ENCODE measurements around the gene MSL1. TPM values are rescaled to one million over a fixed set of nuclear protein-coding genes. Genes with fewer than 3 reads are reported as not detected.

MSL1 gene
- total and polyA plus RNA-seq, 2 of the 13 experiments (the other 11 are each of a cell fraction or from before 2014, with no cell fraction given) = 63.8 to 88.5 TPM

GRCh38 chr17:40100669-40101366, 21.0 kb upstream of the MSL1 start (continued):
- TF ChIP-seq PRDM4 (CRISPR knock-in tag; IDR thresholded peaks at IDR 0.05; ENCODE audit: borderline replicate concordance) (no peak), NFIC (IDR thresholded peaks at IDR 0.05; ENCODE audit: low read length) (peak; percentile 87), KLF13 (CRISPR knock-in tag; IDR thresholded peaks at IDR 0.05) (peak; percentile 82; the same call in 1 of the 2 replicates), CSRNP2 (CRISPR knock-in tag; conservative IDR thresholded peaks at IDR 0.05; ENCODE audit: low read depth) (0 out of 2 replicates have a peak, but pooled peaks have one; percentile 33), ZBTB43 (CRISPR knock-in tag; conservative IDR thresholded peaks at IDR 0.05) (peak; percentile 98), ZNF274 (CRISPR knock-in tag; IDR thresholded peaks at IDR 0.05) (peak; percentile 99), ZNF816 (CRISPR knock-in tag; IDR thresholded peaks at IDR 0.05; ENCODE audit: borderline replicate concordance) (no peak), MYPOP (CRISPR knock-in tag; IDR thresholded peaks at IDR 0.05) (peak; percentile 95), ARNT2 (CRISPR knock-in tag; IDR thresholded peaks at IDR 0.05; ENCODE audit: low read depth) (peak; percentile 99), ZNF296 (CRISPR knock-in tag; conservative IDR thresholded peaks at IDR 0.05) (peak; percentile 71), FOXO1 (CRISPR knock-in tag; IDR thresholded peaks at IDR 0.05) (peak; percentile 15), PCBP1 (IDR thresholded peaks at IDR 0.05; ENCODE audit: borderline replicate concordance, low read depth, low read length) (peak; percentile 93), ZMYM3 (CRISPR knock-in tag; IDR thresholded peaks at IDR 0.05) (peak; percentile 63), MEF2D (CRISPR knock-in tag; IDR thresholded peaks at IDR 0.05) (peak; percentile 96), ELF4 (CRISPR knock-in tag; IDR thresholded peaks at IDR 0.05; ENCODE audit: borderline replicate concordance) (peak; percentile 93), NR2F6 (IDR thresholded peaks at IDR 0.05) (peak; percentile 90), NR2F6 (CRISPR knock-in tag; IDR thresholded peaks at IDR 0.05) (peak; percentile 67)
